ENCODE data around the gene MRTO4.

DNA sequence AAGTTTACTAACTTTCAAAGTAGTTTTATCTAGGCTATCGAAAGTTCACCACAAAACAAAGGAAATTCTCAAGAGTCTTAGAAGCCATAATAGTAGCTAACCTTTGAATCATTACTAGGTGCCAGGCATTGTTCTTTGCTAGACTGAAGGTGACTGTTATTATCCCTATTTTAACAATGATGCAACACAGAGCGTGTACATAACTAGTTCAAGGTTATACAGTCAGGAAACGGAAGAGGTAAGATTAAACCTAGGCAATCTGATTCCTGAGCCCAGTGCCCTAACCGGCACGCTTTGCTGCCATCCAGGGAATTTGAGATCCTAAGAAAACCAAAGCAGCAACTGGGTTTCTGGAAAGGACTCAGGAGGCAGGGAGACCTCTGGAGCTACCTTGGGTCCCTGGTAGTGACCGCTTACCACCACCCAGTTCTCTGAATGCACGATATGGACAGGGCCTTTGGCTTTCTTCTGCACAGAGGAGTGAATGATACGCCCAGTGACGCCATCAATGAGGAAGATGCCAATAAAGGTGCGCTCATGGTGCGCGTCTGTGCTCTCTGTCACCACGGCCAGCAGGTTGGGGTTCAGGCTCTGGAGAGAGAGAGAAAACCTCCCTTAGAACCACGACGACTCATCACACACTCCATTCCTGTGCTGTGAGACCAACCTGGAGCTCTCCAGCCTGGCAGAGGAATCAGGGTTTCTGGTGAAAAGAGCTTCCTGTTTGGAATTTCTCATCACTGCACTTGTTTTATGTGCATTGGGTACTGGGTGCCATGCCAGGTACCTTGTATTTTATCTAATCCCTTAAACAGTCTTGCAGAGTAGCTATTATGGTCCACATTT, 28.4 kb upstream of the MRTO4 start:
- TF ChIP-seq, protein P1, sequence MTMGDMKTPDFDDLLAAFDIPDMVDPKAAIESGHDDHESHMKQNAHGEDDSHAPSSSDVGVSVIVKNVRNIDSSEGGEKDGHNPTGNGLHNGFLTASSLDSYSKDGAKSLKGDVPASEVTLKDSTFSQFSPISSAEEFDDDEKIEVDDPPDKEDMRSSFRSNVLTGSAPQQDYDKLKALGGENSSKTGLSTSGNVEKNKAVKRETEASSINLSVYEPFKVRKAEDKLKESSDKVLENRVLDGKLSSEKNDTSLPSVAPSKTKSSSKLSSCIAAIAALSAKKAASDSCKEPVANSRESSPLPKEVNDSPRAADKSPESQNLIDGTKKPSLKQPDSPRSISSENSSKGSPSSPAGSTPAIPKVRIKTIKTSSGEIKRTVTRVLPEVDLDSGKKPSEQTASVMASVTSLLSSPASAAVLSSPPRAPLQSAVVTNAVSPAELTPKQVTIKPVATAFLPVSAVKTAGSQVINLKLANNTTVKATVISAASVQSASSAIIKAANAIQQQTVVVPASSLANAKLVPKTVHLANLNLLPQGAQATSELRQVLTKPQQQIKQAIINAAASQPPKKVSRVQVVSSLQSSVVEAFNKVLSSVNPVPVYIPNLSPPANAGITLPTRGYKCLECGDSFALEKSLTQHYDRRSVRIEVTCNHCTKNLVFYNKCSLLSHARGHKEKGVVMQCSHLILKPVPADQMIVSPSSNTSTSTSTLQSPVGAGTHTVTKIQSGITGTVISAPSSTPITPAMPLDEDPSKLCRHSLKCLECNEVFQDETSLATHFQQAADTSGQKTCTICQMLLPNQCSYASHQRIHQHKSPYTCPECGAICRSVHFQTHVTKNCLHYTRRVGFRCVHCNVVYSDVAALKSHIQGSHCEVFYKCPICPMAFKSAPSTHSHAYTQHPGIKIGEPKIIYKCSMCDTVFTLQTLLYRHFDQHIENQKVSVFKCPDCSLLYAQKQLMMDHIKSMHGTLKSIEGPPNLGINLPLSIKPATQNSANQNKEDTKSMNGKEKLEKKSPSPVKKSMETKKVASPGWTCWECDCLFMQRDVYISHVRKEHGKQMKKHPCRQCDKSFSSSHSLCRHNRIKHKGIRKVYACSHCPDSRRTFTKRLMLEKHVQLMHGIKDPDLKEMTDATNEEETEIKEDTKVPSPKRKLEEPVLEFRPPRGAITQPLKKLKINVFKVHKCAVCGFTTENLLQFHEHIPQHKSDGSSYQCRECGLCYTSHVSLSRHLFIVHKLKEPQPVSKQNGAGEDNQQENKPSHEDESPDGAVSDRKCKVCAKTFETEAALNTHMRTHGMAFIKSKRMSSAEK (CRISPR knock-in tag; IDR thresholded peaks at IDR 0.05; ENCODE audit: borderline replicate concordance) = no peak
- TF ChIP-seq, protein P2, sequence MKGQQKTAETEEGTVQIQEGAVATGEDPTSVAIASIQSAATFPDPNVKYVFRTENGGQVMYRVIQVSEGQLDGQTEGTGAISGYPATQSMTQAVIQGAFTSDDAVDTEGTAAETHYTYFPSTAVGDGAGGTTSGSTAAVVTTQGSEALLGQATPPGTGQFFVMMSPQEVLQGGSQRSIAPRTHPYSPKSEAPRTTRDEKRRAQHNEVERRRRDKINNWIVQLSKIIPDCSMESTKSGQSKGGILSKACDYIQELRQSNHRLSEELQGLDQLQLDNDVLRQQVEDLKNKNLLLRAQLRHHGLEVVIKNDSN (CRISPR knock-in tag; IDR thresholded peaks at IDR 0.05) = no peak
- TF ChIP-seq, protein P3, sequence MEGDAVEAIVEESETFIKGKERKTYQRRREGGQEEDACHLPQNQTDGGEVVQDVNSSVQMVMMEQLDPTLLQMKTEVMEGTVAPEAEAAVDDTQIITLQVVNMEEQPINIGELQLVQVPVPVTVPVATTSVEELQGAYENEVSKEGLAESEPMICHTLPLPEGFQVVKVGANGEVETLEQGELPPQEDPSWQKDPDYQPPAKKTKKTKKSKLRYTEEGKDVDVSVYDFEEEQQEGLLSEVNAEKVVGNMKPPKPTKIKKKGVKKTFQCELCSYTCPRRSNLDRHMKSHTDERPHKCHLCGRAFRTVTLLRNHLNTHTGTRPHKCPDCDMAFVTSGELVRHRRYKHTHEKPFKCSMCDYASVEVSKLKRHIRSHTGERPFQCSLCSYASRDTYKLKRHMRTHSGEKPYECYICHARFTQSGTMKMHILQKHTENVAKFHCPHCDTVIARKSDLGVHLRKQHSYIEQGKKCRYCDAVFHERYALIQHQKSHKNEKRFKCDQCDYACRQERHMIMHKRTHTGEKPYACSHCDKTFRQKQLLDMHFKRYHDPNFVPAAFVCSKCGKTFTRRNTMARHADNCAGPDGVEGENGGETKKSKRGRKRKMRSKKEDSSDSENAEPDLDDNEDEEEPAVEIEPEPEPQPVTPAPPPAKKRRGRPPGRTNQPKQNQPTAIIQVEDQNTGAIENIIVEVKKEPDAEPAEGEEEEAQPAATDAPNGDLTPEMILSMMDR (IDR thresholded peaks at IDR 0.05) = no peak
- TF ChIP-seq TEAD4 (CRISPR knock-in tag; IDR thresholded peaks at IDR 0.05) = no peak
- TF ChIP-seq JUN (CRISPR knock-in tag; IDR thresholded peaks at IDR 0.05) = no peak
- TF ChIP-seq ZNF121 (CRISPR knock-in tag; IDR thresholded peaks at IDR 0.05) = no peak
- TF ChIP-seq, protein P4, sequence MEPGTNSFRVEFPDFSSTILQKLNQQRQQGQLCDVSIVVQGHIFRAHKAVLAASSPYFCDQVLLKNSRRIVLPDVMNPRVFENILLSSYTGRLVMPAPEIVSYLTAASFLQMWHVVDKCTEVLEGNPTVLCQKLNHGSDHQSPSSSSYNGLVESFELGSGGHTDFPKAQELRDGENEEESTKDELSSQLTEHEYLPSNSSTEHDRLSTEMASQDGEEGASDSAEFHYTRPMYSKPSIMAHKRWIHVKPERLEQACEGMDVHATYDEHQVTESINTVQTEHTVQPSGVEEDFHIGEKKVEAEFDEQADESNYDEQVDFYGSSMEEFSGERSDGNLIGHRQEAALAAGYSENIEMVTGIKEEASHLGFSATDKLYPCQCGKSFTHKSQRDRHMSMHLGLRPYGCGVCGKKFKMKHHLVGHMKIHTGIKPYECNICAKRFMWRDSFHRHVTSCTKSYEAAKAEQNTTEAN (CRISPR knock-in tag; IDR thresholded peaks at IDR 0.05) = no peak
- no peak for TF ChIP-seq FOXP1 (CRISPR knock-in tag; IDR thresholded peaks at IDR 0.05; ENCODE audit: borderline replicate concordance)
- TF ChIP-seq, protein P5, sequence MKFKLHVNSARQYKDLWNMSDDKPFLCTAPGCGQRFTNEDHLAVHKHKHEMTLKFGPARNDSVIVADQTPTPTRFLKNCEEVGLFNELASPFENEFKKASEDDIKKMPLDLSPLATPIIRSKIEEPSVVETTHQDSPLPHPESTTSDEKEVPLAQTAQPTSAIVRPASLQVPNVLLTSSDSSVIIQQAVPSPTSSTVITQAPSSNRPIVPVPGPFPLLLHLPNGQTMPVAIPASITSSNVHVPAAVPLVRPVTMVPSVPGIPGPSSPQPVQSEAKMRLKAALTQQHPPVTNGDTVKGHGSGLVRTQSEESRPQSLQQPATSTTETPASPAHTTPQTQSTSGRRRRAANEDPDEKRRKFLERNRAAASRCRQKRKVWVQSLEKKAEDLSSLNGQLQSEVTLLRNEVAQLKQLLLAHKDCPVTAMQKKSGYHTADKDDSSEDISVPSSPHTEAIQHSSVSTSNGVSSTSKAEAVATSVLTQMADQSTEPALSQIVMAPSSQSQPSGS (CRISPR knock-in tag; IDR thresholded peaks at IDR 0.05; ENCODE audit: borderline replicate concordance, low read depth) = no peak
- no peak for TF ChIP-seq FOXJ3 (CRISPR knock-in tag; IDR thresholded peaks at IDR 0.05; ENCODE audit: borderline replicate concordance)
- no peak for TF ChIP-seq NR1H2 (CRISPR knock-in tag; IDR thresholded peaks at IDR 0.05)
- TF ChIP-seq, protein P6, sequence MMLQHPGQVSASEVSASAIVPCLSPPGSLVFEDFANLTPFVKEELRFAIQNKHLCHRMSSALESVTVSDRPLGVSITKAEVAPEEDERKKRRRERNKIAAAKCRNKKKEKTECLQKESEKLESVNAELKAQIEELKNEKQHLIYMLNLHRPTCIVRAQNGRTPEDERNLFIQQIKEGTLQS (CRISPR knock-in tag; conservative IDR thresholded peaks at IDR 0.05) = no peak
- no peak for TF ChIP-seq TEAD1 (CRISPR knock-in tag; IDR thresholded peaks at IDR 0.05)
- no peak for TF ChIP-seq NR2C2 (CRISPR knock-in tag; IDR thresholded peaks at IDR 0.05)
